Activated CD8-positive, alpha-beta T cell treated with anti-CD3 and anti-CD28 coated beads, Interleukin-2, amount 10 ng/mL, durations not matched to agents 7 days and 5 days (primary cell): ENCODE measurements around the gene ABHD14A. TPM values are rescaled to one million over a fixed set of nuclear protein-coding genes. Genes with fewer than 3 reads are reported as not detected.
A peak's percentile ranks its signal among the peaks of the same experiment; 100 is the strongest.

Experiments
- ATAC-seq: fragments of 150-1000 bp; cut with Tn5 transposase; one replicate; pipeline ENCODE4 v1.10.0; 2021; ENCODE audit warnings: moderate library complexity
- CTCF ChIA-PET: fragments of 350-600 bp; sonication (Branson Sonifier 250); formaldehyde crosslinking; loops from one replicate; lab custom pipeline; 2021; ENCODE audit warnings: antibody characterized with exemption; lab: Charles Lee
- POLR2A ChIA-PET: fragments of 350-600 bp; sonication (Branson Sonifier 250); formaldehyde crosslinking; loops from one replicate; lab custom pipeline; 2021; ENCODE audit warnings: antibody characterized with exemption; lab: Charles Lee
- DNase-seq: peaks from one replicate; pipeline ENCODE4 v3.0.0-alpha.2; 2020
- H3K27ac Mint-ChIP-seq: one replicate; pipeline ENCODE4 v1.8.0; 2021; ENCODE audit warnings: mild to moderate bottlenecking, mixed read lengths
- H3K27me3 Mint-ChIP-seq: one replicate; pipeline ENCODE4 v1.8.0; 2021; ENCODE audit warnings: low read depth, mixed read lengths
- H3K36me3 Mint-ChIP-seq: one replicate; pipeline ENCODE4 v1.8.0; 2021; ENCODE audit warnings: low read depth, mixed read lengths
- H3K4me1 Mint-ChIP-seq: one replicate; pipeline ENCODE4 v1.8.0; 2021; ENCODE audit warnings: low read depth, mixed read lengths
- H3K4me3 Mint-ChIP-seq: one replicate; pipeline ENCODE4 v1.8.0; 2021; ENCODE audit warnings: mild to moderate bottlenecking, mixed read lengths
- H3K9me3 Mint-ChIP-seq: one replicate; pipeline ENCODE4 v1.8.0; 2022; ENCODE audit warnings: mixed read lengths; ENCODE audit not compliant: insufficient read depth
- total RNA-seq, 2 experiments: library from RNA; stranded (reverse); gene quantifications; one replicate each; pipeline ENCODE4 v1.2.3, GENCODE V29; 2021

Gene ABHD14A
- total RNA-seq, 2 experiments from 2014 or later, result 10.5 to 11.7 TPM

DNA sequence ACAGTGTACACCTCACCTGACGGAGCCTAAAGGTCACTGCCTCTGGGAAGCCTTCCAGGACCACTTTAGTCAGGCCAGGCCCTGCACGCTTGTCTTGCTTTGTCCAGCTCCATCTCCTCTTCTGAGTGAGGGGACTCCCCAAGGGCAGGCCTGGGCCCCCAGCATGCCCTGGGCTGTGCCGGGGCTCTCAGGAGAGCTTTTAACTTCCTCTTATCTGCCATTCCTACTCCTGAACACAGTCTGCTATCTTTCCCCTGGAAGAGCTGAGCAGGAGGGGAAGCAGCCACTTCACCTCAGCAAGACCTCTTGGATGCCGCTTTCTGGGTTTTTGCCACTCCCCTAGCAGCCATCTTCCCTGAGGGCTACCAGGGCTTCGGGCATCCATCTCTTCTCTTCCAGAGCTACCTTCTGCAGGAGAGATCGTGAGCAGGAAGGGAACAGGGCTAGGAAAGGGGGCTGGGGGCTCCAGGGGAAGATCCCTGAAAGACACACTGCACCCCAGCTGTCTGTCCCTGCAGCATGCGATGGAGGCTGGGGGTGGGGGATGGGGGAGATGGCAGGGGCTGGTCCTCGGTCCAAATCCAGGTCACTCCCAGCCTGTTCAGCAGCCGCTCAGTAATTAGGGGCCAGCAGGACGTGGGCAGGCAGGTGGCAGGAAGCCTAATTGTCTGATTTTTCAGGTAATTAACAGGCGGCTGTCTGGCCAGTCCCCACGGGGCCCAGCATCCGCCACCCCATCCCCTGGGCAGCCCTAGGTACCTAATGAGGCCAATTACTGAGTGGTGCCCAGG, 40.8 kb downstream of the ABHD14A start:
- DNase-seq, result no peak
- no peak for ATAC-seq
- no peak overlapping the region for H3K27ac Mint-ChIP-seq
- ChIA-PET POLR2A (no interaction called here), CTCF (interaction anchor here (0.9 to 1.7 kb wide), 5 partner anchors 14 to 105 kb away, joined by 3 to 4 read pairs (median 4); partner anchors contain the start of gene DUSP7)
- H3K27me3 Mint-ChIP-seq, result no peaks in the 10 kb centered on the region
- H3K4me1 Mint-ChIP-seq, result peaks cover 3% of the 10 kb centered on the region
- no peaks in the 10 kb centered on the region for H3K36me3 Mint-ChIP-seq
- H3K4me3 Mint-ChIP-seq, result no peak overlapping the region
- no peaks in the 10 kb centered on the region for H3K9me3 Mint-ChIP-seq

DNA sequence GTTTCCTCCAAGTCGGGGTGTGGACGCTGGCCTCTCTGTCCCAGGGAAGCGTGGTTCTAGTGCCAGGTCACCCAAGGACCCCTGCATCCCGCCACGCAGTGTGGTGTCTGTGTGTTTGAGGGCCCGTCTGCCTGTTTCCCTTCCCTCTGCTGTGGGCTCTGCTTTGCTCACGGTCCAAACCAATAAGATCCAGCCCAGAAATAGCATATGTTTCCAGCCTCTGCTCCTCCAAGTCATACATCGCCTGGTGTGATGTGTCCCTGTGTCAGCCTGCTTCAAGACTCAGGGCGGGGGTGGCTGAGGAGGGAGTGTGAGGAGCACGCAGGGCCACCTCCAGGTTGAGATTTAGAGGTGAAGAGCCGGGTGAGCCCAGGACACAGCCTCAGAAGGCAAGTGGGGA, 42.7 kb downstream of the ABHD14A start:
- ChIA-PET POLR2A (no interaction called here), CTCF (interaction anchor here (1.0 to 2.0 kb wide), 4 partner anchors 11 to 322 kb away, joined by 4 to 9 read pairs (median 4); partner anchors contain the start of gene DUSP7)
- Mint-ChIP-seq H3K4me1 (peaks cover 3% of the 10 kb centered on the region), H3K9me3 (no peaks in the 10 kb centered on the region), H3K4me3 (no peak overlapping the region), H3K36me3 (no peaks in the 10 kb centered on the region), H3K27ac (no peak overlapping the region), H3K27me3 (no peaks in the 10 kb centered on the region)
- ATAC-seq (no peak), DNase-seq (no peak)

DNA sequence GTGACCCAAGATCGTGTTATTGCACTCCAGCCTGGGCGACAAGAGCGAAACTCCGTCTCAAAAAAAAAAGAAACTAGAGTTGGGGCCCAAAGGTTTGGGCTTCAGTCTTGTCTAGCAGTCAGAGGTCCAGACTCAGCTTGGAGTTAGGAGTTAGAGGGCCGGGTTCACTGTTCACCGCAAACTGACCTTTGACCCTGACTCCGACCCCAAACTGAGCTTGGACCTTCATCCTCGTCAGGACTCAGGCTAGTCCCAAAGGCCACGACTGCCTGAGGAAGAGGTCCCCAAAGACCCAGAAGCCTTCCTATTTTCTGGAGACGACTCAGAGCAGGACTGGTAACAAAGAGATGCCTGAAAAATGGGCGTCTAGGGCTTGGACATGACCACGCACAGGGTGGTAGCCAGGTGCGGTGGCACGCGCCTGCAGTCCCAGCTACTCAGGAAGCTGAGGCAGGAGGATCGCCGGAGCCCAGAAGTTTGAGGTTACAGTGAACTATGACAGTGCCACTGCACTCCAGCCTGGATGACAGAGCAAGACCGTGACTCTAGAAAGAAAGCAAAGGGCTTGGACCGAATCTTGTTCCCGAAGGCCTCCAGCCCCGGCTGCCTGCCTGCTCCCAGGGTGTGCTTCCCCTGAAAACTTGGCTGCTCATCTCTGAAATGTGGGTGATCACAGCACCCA, 43.6 kb downstream of the ABHD14A start:
- DNase-seq, result no peak
- Mint-ChIP-seq H3K9me3 (no peaks in the 10 kb centered on the region), H3K4me3 (no peak overlapping the region), H3K4me1 (no peaks in the 10 kb centered on the region), H3K36me3 (no peaks in the 10 kb centered on the region), H3K27me3 (no peaks in the 10 kb centered on the region), H3K27ac (no peak overlapping the region)
- ATAC-seq, result no peak
- CTCF ChIA-PET, result interaction anchor here (2.0 kb wide), 1 partner anchor 17 kb away, joined by 9 read pairs; no protein-coding TSS in a partner anchor
- POLR2A ChIA-PET, result no interaction called here

- Mint-ChIP-seq H3K27ac (no peak overlapping the region), H3K9me3 (no peaks in the 10 kb centered on the region), H3K27me3 (peaks cover 3% of the 10 kb centered on the region), H3K36me3 (no peaks in the 10 kb centered on the region), H3K4me1 (no peaks in the 10 kb centered on the region), H3K4me3 (no peak overlapping the region)
- ChIA-PET POLR2A (no interaction called here), CTCF (no interaction called here)
- ATAC-seq (no peak), DNase-seq (no peak)
Observed at GRCh38 chr3:52019352-52020080, 44.7 kb downstream of the ABHD14A start.

DNA sequence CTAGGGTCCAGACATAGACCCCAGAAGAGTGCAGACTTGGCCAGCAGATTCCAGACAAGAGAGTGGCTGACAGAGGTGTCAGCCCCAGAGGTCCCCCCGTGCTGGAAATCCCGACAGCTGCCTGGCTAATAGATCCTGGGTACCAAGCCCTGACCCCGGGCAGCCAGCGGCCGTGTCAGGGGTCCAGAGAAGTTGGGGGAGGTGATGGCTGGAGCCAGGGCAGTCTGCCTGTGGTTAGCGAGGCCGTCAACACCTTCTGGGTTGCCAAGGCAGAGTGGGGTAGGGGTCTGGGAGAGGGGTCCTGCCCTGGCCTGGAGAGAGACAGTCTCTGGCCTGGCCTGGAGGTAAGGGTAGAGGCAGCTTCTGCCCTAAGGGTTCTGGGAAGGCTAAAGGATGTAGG, 45.9 kb downstream of the ABHD14A start:
- no peak for ATAC-seq
- CTCF ChIA-PET, result no interaction called here
- no peak overlapping the region for H3K4me3 Mint-ChIP-seq
- H3K4me1 Mint-ChIP-seq, result no peaks in the 10 kb centered on the region
- no peaks in the 10 kb centered on the region for H3K9me3 Mint-ChIP-seq
- DNase-seq, result no peak
- H3K27ac Mint-ChIP-seq, result no peak overlapping the region
- H3K36me3 Mint-ChIP-seq, result no peaks in the 10 kb centered on the region
- POLR2A ChIA-PET, result no interaction called here
- H3K27me3 Mint-ChIP-seq, result peaks cover 3% of the 10 kb centered on the region

GRCh38 chr3:52021489-52022268, 46.8 kb downstream of the ABHD14A start:
- no peak for DNase-seq
- ATAC-seq, result no peak
- Mint-ChIP-seq H3K36me3 (no peaks in the 10 kb centered on the region), H3K27me3 (peaks cover 3% of the 10 kb centered on the region), H3K4me1 (no peaks in the 10 kb centered on the region), H3K27ac (peak overlapping the region; percentile 35), H3K4me3 (no peak overlapping the region), H3K9me3 (no peaks in the 10 kb centered on the region)
- CTCF ChIA-PET, result no interaction called here
- POLR2A ChIA-PET, result no interaction called here

DNA sequence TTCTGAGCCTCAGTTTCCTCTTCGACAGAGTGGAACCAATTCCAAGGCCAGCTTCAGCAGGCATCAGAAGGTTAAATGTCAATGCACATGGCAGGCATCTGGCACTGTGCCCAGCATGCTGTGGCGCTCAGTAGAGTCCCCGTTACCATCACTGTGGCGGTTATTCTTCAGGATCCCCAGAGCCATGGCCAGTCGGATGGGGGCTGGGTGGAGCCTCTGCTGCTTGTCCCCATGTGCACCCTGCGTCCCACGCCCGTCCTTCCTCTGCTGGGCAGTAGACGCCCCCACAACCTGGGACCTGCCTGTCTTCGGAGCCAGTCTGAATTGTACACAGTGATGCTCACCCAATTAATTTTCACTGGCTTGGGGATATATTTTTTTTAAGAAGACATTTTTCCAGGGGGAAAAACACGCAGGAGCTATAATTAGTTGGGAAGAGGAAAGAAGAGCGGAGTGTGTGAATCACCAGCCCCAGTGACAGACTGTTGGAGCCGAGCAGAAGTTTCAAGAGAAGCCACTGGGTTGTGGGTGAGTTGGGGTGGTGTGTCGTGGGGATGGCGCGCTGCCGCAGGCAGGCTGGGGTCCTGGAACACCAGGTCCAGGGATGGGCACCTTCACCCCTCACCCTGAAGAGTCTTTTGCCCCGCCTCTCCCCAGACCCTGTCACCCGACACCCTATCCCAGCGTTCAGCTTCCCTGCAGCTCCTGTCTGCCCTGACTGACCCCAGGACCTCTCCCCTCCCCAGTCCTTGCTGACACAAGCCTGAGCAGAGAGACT, 47.6 kb downstream of the ABHD14A start:
- ATAC-seq, result no peak
- no peaks in the 10 kb centered on the region for H3K36me3 Mint-ChIP-seq
- no peak for DNase-seq
- H3K9me3 Mint-ChIP-seq, result no peaks in the 10 kb centered on the region
- H3K4me1 Mint-ChIP-seq, result no peaks in the 10 kb centered on the region
- no peak overlapping the region for H3K4me3 Mint-ChIP-seq
- H3K27me3 Mint-ChIP-seq, result peaks cover 3% of the 10 kb centered on the region
- ChIA-PET CTCF (no interaction called here), POLR2A (no interaction called here)
- H3K27ac Mint-ChIP-seq, result no peak overlapping the region

- H3K4me3 Mint-ChIP-seq, result no peak overlapping the region
- ChIA-PET CTCF (no interaction called here), POLR2A (no interaction called here)
- H3K27ac Mint-ChIP-seq, result no peak overlapping the region
- H3K9me3 Mint-ChIP-seq, result no peaks in the 10 kb centered on the region
- ATAC-seq (no peak), DNase-seq (no peak)
- H3K36me3 Mint-ChIP-seq, result no peaks in the 10 kb centered on the region
- H3K27me3 Mint-ChIP-seq, result peaks cover 3% of the 10 kb centered on the region
- H3K4me1 Mint-ChIP-seq, result no peaks in the 10 kb centered on the region
Observed at GRCh38 chr3:52023101-52023770, 48.4 kb downstream of the ABHD14A start.

GRCh38 chr3:52023860-52024764, 49.2 kb downstream of the ABHD14A start:
- Mint-ChIP-seq H3K4me3 (no peak overlapping the region), H3K27ac (no peak overlapping the region)
- CTCF ChIA-PET, result no interaction called here

More at GRCh38 chr3:52023860-52024764, 49.2 kb downstream of the ABHD14A start:
- POLR2A ChIA-PET, result no interaction called here
- no peak for DNase-seq
- Mint-ChIP-seq H3K4me1 (no peaks in the 10 kb centered on the region), H3K9me3 (no peaks in the 10 kb centered on the region), H3K36me3 (no peaks in the 10 kb centered on the region), H3K27me3 (peaks cover 3% of the 10 kb centered on the region)
- ATAC-seq, result no peak
